GM18873 (cell line): ENCODE results near the gene PBRM1.

Experiments
- ATAC-seq: cut with Tn5 transposase; IDR thresholded peaks from one replicate; pipeline ENCODE4 v1.9.1; 2021; ENCODE audit warnings: mild to moderate bottlenecking, moderate library complexity, moderate number of reproducible peaks; ENCODE audit not compliant: unreplicated experiment, low FRiP score

Gene PBRM1

GRCh38 chr3:52671676-52672075, 14.0 kb downstream of the PBRM1 start:
- no peak for ATAC-seq

- peak; percentile 67 for ATAC-seq
Observed at GRCh38 chr3:52670621-52671521, 14.8 kb downstream of the PBRM1 start.

GRCh38 chr3:52663098-52663497, 22.6 kb downstream of the PBRM1 start:
- no peak for ATAC-seq

GRCh38 chr3:52660046-52660445, 25.7 kb downstream of the PBRM1 start:
- ATAC-seq, result no peak

GRCh38 chr3:52655895-52656294, 29.8 kb downstream of the PBRM1 start:
- no peak for ATAC-seq

GRCh38 chr3:52651592-52651991, 34.1 kb downstream of the PBRM1 start:
- ATAC-seq, result no peak

- no peak for ATAC-seq
Observed at GRCh38 chr3:52650439-52650838, 35.3 kb downstream of the PBRM1 start.

- no peak for ATAC-seq
Observed at GRCh38 chr3:52649461-52650210, 36.1 kb downstream of the PBRM1 start.

- no peak for ATAC-seq
Observed at GRCh38 chr3:52645549-52645948, 40.2 kb downstream of the PBRM1 start.

GRCh38 chr3:52636673-52637072, 49.0 kb downstream of the PBRM1 start:
- ATAC-seq, result no peak

GRCh38 chr3:52633786-52634185, 51.9 kb downstream of the PBRM1 start:
- ATAC-seq, result no peak

- no peak for ATAC-seq
Observed at GRCh38 chr3:52625041-52625440, 60.7 kb downstream of the PBRM1 start.

- ATAC-seq, result no peak
Observed at GRCh38 chr3:52623234-52623792, 62.4 kb downstream of the PBRM1 start.

GRCh38 chr3:52620580-52620979, 65.1 kb downstream of the PBRM1 start:
- no peak for ATAC-seq

- ATAC-seq, result no peak
Observed at GRCh38 chr3:52615166-52615565, 70.5 kb downstream of the PBRM1 start.

- ATAC-seq, result no peak
Observed at GRCh38 chr3:52614689-52615088, 71.0 kb downstream of the PBRM1 start.

GRCh38 chr3:52609316-52609815, 76.3 kb downstream of the PBRM1 start:
- ATAC-seq, result no peak

- ATAC-seq, result no peak
Observed at GRCh38 chr3:52608337-52608736, 77.4 kb downstream of the PBRM1 start.

GRCh38 chr3:52606373-52607085, 79.2 kb downstream of the PBRM1 start:
- no peak for ATAC-seq

GRCh38 chr3:52600258-52600657, 85.5 kb downstream of the PBRM1 start:
- ATAC-seq, result no peak
